HepG2 (cell line): Measurements from ENCODE around the gene LRRFIP2. TPM values are rescaled to one million over a fixed set of nuclear protein-coding genes. Genes with fewer than 3 reads are reported as not detected.

Experiments used
- ATAC-seq: fragments of 200-7000 bp; cut with Tn5 transposase; 3 replicates; pipeline ENCODE4 v1.9.1; 2020; ENCODE audit warnings: mild to moderate bottlenecking, moderate library complexity
- BruUV-seq: library from RNA; stranded (reverse); fragments of 400-500 nt; replicated peaks from 2 replicates; lab custom pipeline; 2021; lab: Mats Ljungman, UMichigan
- CTCF ChIA-PET: fragments of 300-600 bp; formaldehyde crosslinking; extraction: SDS; loops from one replicate; lab custom pipeline; 2021; ENCODE audit warnings: low total read pairs, inconsistent platforms, low intra/inter-chr PET ratio; lab: Yijun Ruan, JAX
- POLR2A ChIA-PET: fragments of 350-600 bp; sonication (Branson Sonifier 250); formaldehyde crosslinking; loops from one replicate; lab custom pipeline; 2020; ENCODE audit warnings: antibody characterized with exemption, inconsistent platforms; lab: Yijun Ruan, JAX
- DNase-seq: peaks from one replicate; pipeline ENCODE4 v3.0.0-alpha.2; 2015; ENCODE audit warnings: low spot score
- FAIRE-seq: peaks from 3 replicates; lab custom pipeline; 2011; peaks lifted over from hg19 to GRCh38; lab: Jason Lieb, UNC
- H2AFZ ChIP-seq: one replicate; pipeline ENCODE4 v1.6.1; 2011; ENCODE audit warnings: low read length, inconsistent platforms
- H3K27ac ChIP-seq: fragments of 300-600 bp; 3 replicates; pipeline ENCODE4 v1.8.0; 2011; ENCODE audit warnings: mixed run types, mild to moderate bottlenecking, mixed read lengths, low read length, inconsistent platforms; ENCODE audit not compliant: insufficient read depth; ENCODE audit errors: extremely low read length
- H3K27me3 ChIP-seq, 2 experiments: fragments of 200-600 bp in 1 of 2; 2 replicates in 1 of 2; 3 replicates in 1 of 2; pipeline versions ENCODE4 v1.6.0 to v1.8.0; 2011; ENCODE audit warnings: low read length in 2 of 2, mild to moderate bottlenecking in 2 of 2, moderate library complexity in 2 of 2, inconsistent platforms in 1 of 2; ENCODE audit not compliant: insufficient read depth in 2 of 2, control insufficient read depth in 1 of 2
- H3K36me3 ChIP-seq, 2 experiments: fragments of 200-600 bp in 1 of 2; replicated peaks in 1 of 2; 2 replicates in 1 of 2; 3 replicates in 1 of 2; pipeline versions ENCODE4 v1.5.1 to v1.8.0; 2011; ENCODE audit warnings: low read length in 2 of 2, inconsistent platforms in 1 of 2; ENCODE audit not compliant: insufficient read depth in 2 of 2, control insufficient read depth in 1 of 2
- H3K4me1 ChIP-seq: 2 replicates; pipeline ENCODE4 v1.5.1; 2012; ENCODE audit warnings: low read length, inconsistent platforms; ENCODE audit not compliant: insufficient read depth
- H3K4me2 ChIP-seq: 2 replicates; pipeline ENCODE4 v1.6.0; 2011; ENCODE audit warnings: low read depth, low read length, inconsistent platforms
- H3K4me3 ChIP-seq, 3 experiments: fragments of 200-600 bp in 1 of 3; sonication (generic), shearing (Covaris generic) in 1 of 3; replicated peaks in 1 of 3; 2 replicates each; pipeline ENCODE4 v1.5.1; 2011 to 2016; ENCODE audit warnings: low read length in 3 of 3, inconsistent platforms in 2 of 3, low read depth in 2 of 3, mild to moderate bottlenecking in 2 of 3, control low read depth in 1 of 3, mixed read lengths in 1 of 3; ENCODE audit not compliant: insufficient read depth in 1 of 3
- H3K79me2 ChIP-seq: one replicate; pipeline ENCODE4 v1.6.1; 2011; ENCODE audit warnings: low read length, inconsistent platforms; ENCODE audit not compliant: insufficient read depth
- H3K9ac ChIP-seq: 2 replicates; pipeline ENCODE4 v1.6.0; 2011; ENCODE audit warnings: mild to moderate bottlenecking, low read depth, low read length, inconsistent platforms; ENCODE audit not compliant: insufficient read depth
- H3K9me3 ChIP-seq: 2 replicates; pipeline ENCODE4 v1.5.1; 2012; ENCODE audit warnings: mild to moderate bottlenecking, low read length
- H4K20me1 ChIP-seq: 2 replicates; pipeline ENCODE4 v1.6.0; 2011; ENCODE audit warnings: inconsistent platforms, mild to moderate bottlenecking, low read length, moderate library complexity; ENCODE audit not compliant: insufficient read depth
- CBFB ChIP-seq: sonication (generic); formaldehyde crosslinking; IDR thresholded peaks from 2 replicates; pipeline ENCODE4 v1.4.0; 2020; ENCODE audit warnings: missing genetic modification reagents
- CCAR2 ChIP-seq: fragments of 200-400 bp; formaldehyde crosslinking; optimal IDR thresholded peaks from 2 replicates; pipeline ENCODE3; 2018; ENCODE audit warnings: low read depth, mild to moderate bottlenecking, low read length, moderate library complexity
- FOXO4 ChIP-seq: sonication (generic); formaldehyde crosslinking; conservative IDR thresholded peaks from 2 replicates; pipeline ENCODE4 v1.8.1; 2023; ENCODE audit warnings: missing genetic modification reagents
- GMEB1 ChIP-seq: sonication (generic); formaldehyde crosslinking; IDR thresholded peaks from 2 replicates; pipeline ENCODE4 v1.5.1; 2020; ENCODE audit warnings: missing genetic modification reagents, mild to moderate bottlenecking, borderline replicate concordance
- HDAC2 ChIP-seq: sonication (generic); formaldehyde crosslinking; IDR thresholded peaks from 2 replicates; pipeline ENCODE4 v1.4.0; 2020; ENCODE audit warnings: missing genetic modification reagents
- IRF2 ChIP-seq: IDR thresholded peaks from 2 replicates; pipeline ENCODE4 v1.6.1; 2018; ENCODE audit warnings: missing genetic modification reagents, missing compliant biosample characterization
- IRX3 ChIP-seq: sonication (generic); formaldehyde crosslinking; IDR thresholded peaks from 2 replicates; pipeline ENCODE4 v1.8.1; 2023; ENCODE audit warnings: mild to moderate bottlenecking, low read depth, missing genetic modification reagents, borderline replicate concordance
- MAFF ChIP-seq: IDR thresholded peaks from 2 replicates; pipeline ENCODE4 v1.6.1; 2011; ENCODE audit warnings: low read depth, low read length, improper control_type of control experiment
- NCOA2 ChIP-seq: sonication (generic); formaldehyde crosslinking; IDR thresholded peaks from 2 replicates; pipeline ENCODE4 v1.8.0; 2022; ENCODE audit warnings: inconsistent platforms
- SMAD9 ChIP-seq: sonication (generic); formaldehyde crosslinking; IDR thresholded peaks from 2 replicates; pipeline ENCODE4 v1.5.1; 2020; ENCODE audit warnings: mild to moderate bottlenecking, missing genetic modification reagents
- TCF7 ChIP-seq: sonication (generic); IDR thresholded peaks from 2 replicates; pipeline ENCODE4 v1.6.1; 2016; ENCODE audit warnings: antibody characterized with exemption, low read depth
- ZNF10 ChIP-seq: sonication (generic); formaldehyde crosslinking; IDR thresholded peaks from 2 replicates; pipeline ENCODE4 v1.4.0; 2020; ENCODE audit warnings: mild to moderate bottlenecking, low read depth, missing genetic modification reagents, borderline replicate concordance
- WGBS: methylation state at CpG from one replicate; pipeline ENCODE4 v1.1.6; 2017; ENCODE audit warnings: low lambda C conversion rate; 5-methylcytosine and 5-hydroxymethylcytosine counted together
- in situ Hi-C: cut with HindIII; loops from 2 replicates; pipeline ENCODE4 v1.10.0; 2017; ENCODE audit warnings: low pct_unique_long_range_greater_than_20kb; ENCODE audit not compliant: extremely low pct_ligation_motif_present
- intact Hi-C: fragments of 100-400 bp; cut with micrococcal nuclease; formaldehyde crosslinking; loops from one replicate; pipeline ENCODE4 v1.10.0; 2022; ENCODE audit not compliant: unreplicated experiment
- polyA plus RNA-seq, 8 experiments: library from polyadenylated mRNA; depleted of rRNA in 3 of 8; stranded (reverse) in 7 of 8; unstranded in 1 of 8; fragments of >200 nt; fragmentation: Illumina TruSeq in 4 of 8; extraction: Trizol in 4 of 8; gene quantifications; 2 replicates each; pipeline versions ENCODE4 v1.2.1 to v1.2.3, GENCODE V29; 2011 to 2016; ENCODE audit warnings: low read depth in 4 of 8, missing spikeins in 1 of 8, mixed read lengths in 1 of 8; ENCODE audit not compliant: insufficient read depth in 1 of 8
- total RNA-seq, 5 experiments: library from RNA; depleted of rRNA; stranded (reverse); fragments of >200 nt; fragmentation: Illumina TruSeq; extraction: Trizol; gene quantifications; 2 replicates each; pipeline ENCODE4 v1.2.3, GENCODE V29; 2016; ENCODE audit warnings: low read depth in 1 of 5
- TF ChIP-seq, protein P1 (sequence below): sonication (generic); formaldehyde crosslinking; IDR thresholded peaks from 2 replicates; pipeline ENCODE4 v1.5.1; 2020; ENCODE audit warnings: missing genetic modification reagents, mild to moderate bottlenecking, borderline replicate concordance

LRRFIP2 gene
- total and polyA plus RNA-seq, 2 of the 13 experiments (the other 11 are each of a cell fraction or from before 2014, with no cell fraction given), result 13.5 to 32.2 TPM

DNA sequence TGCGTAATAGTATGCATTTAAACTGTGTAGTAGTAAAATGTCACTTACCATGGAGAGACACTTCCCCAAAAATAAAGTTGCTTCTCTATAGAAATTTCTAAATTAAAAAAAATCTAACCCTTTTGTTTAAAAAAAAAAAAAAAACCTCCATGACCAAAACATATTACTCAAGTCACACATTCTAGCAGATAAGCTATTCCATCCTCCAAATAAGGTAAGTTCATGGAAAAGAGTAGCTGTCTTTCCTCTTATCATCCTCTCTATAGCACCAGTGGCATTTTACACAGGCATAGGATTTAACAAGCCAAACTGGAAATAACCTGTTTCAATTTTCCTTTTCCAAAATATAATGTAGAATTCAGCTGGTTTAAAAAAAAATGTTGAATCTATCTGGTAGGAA lies 57.4 kb downstream of the LRRFIP2 start:
- WGBS, result 92% methylated on average over 1 of the region's 1 CpG
- in situ Hi-C loops, result no loop called here
- Histone ChIP-seq H3K79me2 (no peaks in the 10 kb centered on the region), H3K27ac (peak overlapping the region; percentile 30), H3K36me3 (peaks cover 0 to 2% of the 10 kb centered on the region in 2 experiments; a peak in 2 of 5 replicates), H2AFZ (no peak overlapping the region), H3K27me3 (no peaks in the 10 kb centered on the region), H4K20me1 (no peaks in the 10 kb centered on the region), H3K4me1 (peaks cover 16% of the 10 kb centered on the region), H3K9me3 (no peaks in the 10 kb centered on the region), H3K4me2 (no peak overlapping the region), H3K4me3 (no peak overlapping the region; a peak in 1 of 6 replicates), H3K9ac (no peak overlapping the region)
- TF ChIP-seq TCF7 (no peak), CCAR2 (no peak), NCOA2 (no peak), IRX3 (CRISPR knock-in tag) (no peak), ZNF10 (CRISPR knock-in tag) (no peak), SMAD9 (no peak), HDAC2 (CRISPR knock-in tag) (no peak), IRF2 (CRISPR knock-in tag) (no peak), MAFF (no peak), GMEB1 (CRISPR knock-in tag) (no peak), CBFB (CRISPR knock-in tag) (no peak), FOXO4 (CRISPR knock-in tag) (no peak)
- TF ChIP-seq, protein P1, sequence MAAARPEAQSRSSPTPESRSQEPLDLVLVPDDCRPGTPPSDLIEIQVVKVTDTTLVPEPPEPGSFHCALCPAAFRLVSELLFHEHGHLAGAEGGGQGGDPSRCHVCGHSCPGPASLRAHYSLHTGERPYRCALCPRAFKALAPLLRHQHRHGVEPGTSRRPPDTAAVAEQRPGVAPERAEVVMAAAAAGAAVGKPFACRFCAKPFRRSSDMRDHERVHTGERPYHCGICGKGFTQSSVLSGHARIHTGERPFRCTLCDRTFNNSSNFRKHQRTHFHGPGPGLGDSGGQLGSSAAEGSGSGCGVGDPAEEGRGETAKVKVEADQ, result no peak
- DNase-seq (no peak), ATAC-seq (no peak), FAIRE-seq (no peak)
- ChIA-PET POLR2A (no interaction called here), CTCF (no interaction called here)
- BruUV-seq, result no TSS peak
- intact Hi-C loops, result no loop called here
